HepG2 (cell line): ENCODE data around the gene CCDC87.

Source experiments
- CC2D1A ChIP-seq: sonication (generic); formaldehyde crosslinking; IDR thresholded peaks from 2 replicates; pipeline ENCODE4 v1.8.1; 2023; ENCODE audit warnings: mild to moderate bottlenecking, missing genetic modification reagents
- NCOA2 ChIP-seq: sonication (generic); formaldehyde crosslinking; IDR thresholded peaks from 2 replicates; pipeline ENCODE4 v1.8.0; 2022; ENCODE audit warnings: inconsistent platforms
- NFATC3 ChIP-seq: sonication (generic); formaldehyde crosslinking; IDR thresholded peaks from 2 replicates; pipeline ENCODE4 v1.5.1; 2020; ENCODE audit warnings: mild to moderate bottlenecking, missing genetic modification reagents
- NFE2L1 ChIP-seq: sonication (generic); formaldehyde crosslinking; IDR thresholded peaks from 2 replicates; pipeline ENCODE4 v1.4.0; 2020; ENCODE audit warnings: missing genetic modification reagents, mild to moderate bottlenecking, borderline replicate concordance
- NR2F1 ChIP-seq, 2 experiments: fragments of 450-650 bp in 1 of 2; formaldehyde crosslinking in 1 of 2; IDR thresholded peaks; 2 replicates each; pipeline versions ENCODE4 v1.5.0 to v1.6.1; 2016 to 2020; ENCODE audit warnings: mild to moderate bottlenecking in 1 of 2, missing compliant biosample characterization in 1 of 2, missing genetic modification reagents in 1 of 2, moderate library complexity in 1 of 2
- POLR2A ChIP-seq, 2 experiments: IDR thresholded peaks; 2 replicates each; pipeline ENCODE4 v1.6.1; 2011; ENCODE audit warnings: low read depth in 2 of 2, low read length in 2 of 2, mild to moderate bottlenecking in 1 of 2, moderate library complexity in 1 of 2; ENCODE audit not compliant: insufficient read depth in 1 of 2
- RBM22 ChIP-seq: fragments of 200-400 bp; formaldehyde crosslinking; optimal IDR thresholded peaks from 2 replicates; pipeline ENCODE3; 2017; ENCODE audit warnings: mild to moderate bottlenecking, low read length, moderate library complexity
- TBP ChIP-seq: sonication (generic); formaldehyde crosslinking; IDR thresholded peaks from 2 replicates; pipeline ENCODE4 v1.5.0; 2020; ENCODE audit warnings: missing genetic modification reagents
- TF ChIP-seq, protein P1 (sequence below): sonication (generic); formaldehyde crosslinking; IDR thresholded peaks from 2 replicates; pipeline ENCODE4 v1.5.0; 2020; ENCODE audit warnings: mild to moderate bottlenecking, missing genetic modification reagents, moderate library complexity

DNA sequence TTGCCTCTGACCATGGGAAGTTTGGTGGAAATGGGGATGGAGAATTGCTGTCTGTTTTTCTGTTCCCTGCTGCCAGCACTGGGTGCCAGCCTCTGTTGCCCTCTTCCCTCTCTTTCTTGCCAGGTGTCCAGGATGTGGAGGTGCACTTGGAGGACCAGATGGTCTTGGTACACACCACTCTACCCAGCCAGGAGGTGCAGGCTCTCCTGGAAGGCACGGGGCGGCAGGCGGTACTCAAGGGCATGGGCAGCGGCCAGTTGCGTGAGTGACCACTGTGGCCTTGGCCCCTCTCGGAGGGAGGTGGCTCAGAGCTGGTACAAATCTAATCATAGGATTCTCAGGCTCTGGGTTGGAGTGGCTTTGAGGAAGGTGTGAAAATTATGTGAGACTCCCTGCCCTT, 6.1 kb upstream of the CCDC87 start:
- TF ChIP-seq NCOA2, result no peak
- no peak for TF ChIP-seq NR2F1 (CRISPR knock-in tag; IDR thresholded peaks at IDR 0.05)
- TF ChIP-seq, protein P1, sequence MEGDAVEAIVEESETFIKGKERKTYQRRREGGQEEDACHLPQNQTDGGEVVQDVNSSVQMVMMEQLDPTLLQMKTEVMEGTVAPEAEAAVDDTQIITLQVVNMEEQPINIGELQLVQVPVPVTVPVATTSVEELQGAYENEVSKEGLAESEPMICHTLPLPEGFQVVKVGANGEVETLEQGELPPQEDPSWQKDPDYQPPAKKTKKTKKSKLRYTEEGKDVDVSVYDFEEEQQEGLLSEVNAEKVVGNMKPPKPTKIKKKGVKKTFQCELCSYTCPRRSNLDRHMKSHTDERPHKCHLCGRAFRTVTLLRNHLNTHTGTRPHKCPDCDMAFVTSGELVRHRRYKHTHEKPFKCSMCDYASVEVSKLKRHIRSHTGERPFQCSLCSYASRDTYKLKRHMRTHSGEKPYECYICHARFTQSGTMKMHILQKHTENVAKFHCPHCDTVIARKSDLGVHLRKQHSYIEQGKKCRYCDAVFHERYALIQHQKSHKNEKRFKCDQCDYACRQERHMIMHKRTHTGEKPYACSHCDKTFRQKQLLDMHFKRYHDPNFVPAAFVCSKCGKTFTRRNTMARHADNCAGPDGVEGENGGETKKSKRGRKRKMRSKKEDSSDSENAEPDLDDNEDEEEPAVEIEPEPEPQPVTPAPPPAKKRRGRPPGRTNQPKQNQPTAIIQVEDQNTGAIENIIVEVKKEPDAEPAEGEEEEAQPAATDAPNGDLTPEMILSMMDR (CRISPR knock-in tag), result no peak
- TF ChIP-seq CC2D1A (CRISPR knock-in tag), result no peak
- TF ChIP-seq NFATC3 (CRISPR knock-in tag), result no peak
- no peak for TF ChIP-seq TBP (CRISPR knock-in tag)
- TF ChIP-seq POLR2A (IDR thresholded peaks at IDR 0.05; ENCODE audit: insufficient read depth in 1 of 2, low read depth in 2 of 2, low read length in 2 of 2), result no peak
- no peak for TF ChIP-seq NFE2L1 (CRISPR knock-in tag)
- no peak for TF ChIP-seq RBM22
